ENCODE measurements around the gene ALK. TPM values are rescaled to one million over a fixed set of nuclear protein-coding genes. Genes with fewer than 3 reads are reported as not detected.

ALK gene
- total RNA-seq, 1 donor = under 0.01 TPM

DNA sequence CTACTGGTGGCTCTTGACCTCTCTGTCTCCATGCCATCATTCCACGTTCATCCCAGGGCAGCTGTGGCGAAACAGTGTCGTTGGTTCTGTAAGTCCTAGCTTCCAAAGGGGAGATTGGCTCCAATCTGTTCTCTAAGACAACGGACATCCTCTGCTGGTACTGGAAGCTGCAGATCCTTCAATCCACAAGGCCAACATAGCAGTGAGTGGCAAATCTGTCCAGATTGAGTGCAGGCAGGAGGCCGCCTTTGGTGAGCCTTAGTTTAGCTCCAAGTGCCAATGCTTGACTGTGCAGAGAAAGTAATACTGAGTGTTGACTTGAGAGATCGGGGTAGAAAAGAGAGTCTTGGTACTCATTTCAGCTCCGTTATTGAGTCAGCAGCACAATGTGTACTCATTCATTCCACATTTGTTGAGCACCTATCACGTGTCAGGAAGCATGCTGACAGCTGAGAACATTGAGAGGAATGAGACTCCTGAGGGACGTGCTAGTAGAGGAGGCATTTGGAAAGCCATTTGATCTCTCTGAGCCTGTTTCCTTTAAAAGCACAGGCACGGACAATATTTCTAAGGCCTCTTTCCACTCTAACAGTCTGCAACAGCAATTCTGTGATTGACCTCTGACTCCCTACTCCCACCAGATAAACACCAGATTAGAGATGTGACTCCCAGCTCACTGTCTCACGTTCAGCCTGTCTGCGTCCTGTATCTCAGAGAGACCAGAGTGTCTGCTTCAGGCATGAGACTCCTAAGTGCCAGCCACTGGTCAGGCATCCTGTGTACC is 500.2 kb downstream of the ALK start:
- Histone ChIP-seq H4K20me1 (ENCODE audit: insufficient read depth, low read length) (no peaks in the 10 kb centered on the region), H3K36me3 (ENCODE audit: insufficient read depth, low read length) (no peaks in the 10 kb centered on the region), H3K27ac (ENCODE audit: low read depth, low read length) (no peak overlapping the region), H3K27me3 (ENCODE audit: insufficient read depth, low read length) (peaks cover 27% of the 10 kb centered on the region), H2AFZ (ENCODE audit: low read length) (no peak overlapping the region), H3K79me2 (ENCODE audit: insufficient read depth, low read length) (no peaks in the 10 kb centered on the region), H3K9me3 (ENCODE audit: low read depth, low read length) (no peaks in the 10 kb centered on the region), H3K4me1 (ENCODE audit: insufficient read depth, low read length) (no peaks in the 10 kb centered on the region), H3K4me3 (ENCODE audit: insufficient read depth, low read length) (no peak overlapping the region), H3K4me2 (ENCODE audit: insufficient read depth, low read length) (no peak overlapping the region)
- no peak for DNase-seq (ENCODE audit: insufficient read length, low spot score, missing footprints)
- TF ChIP-seq, protein P1, sequence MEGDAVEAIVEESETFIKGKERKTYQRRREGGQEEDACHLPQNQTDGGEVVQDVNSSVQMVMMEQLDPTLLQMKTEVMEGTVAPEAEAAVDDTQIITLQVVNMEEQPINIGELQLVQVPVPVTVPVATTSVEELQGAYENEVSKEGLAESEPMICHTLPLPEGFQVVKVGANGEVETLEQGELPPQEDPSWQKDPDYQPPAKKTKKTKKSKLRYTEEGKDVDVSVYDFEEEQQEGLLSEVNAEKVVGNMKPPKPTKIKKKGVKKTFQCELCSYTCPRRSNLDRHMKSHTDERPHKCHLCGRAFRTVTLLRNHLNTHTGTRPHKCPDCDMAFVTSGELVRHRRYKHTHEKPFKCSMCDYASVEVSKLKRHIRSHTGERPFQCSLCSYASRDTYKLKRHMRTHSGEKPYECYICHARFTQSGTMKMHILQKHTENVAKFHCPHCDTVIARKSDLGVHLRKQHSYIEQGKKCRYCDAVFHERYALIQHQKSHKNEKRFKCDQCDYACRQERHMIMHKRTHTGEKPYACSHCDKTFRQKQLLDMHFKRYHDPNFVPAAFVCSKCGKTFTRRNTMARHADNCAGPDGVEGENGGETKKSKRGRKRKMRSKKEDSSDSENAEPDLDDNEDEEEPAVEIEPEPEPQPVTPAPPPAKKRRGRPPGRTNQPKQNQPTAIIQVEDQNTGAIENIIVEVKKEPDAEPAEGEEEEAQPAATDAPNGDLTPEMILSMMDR (IDR thresholded peaks at IDR 0.05; ENCODE audit: extremely low read depth, low read depth, low read length) = no peak

DNA sequence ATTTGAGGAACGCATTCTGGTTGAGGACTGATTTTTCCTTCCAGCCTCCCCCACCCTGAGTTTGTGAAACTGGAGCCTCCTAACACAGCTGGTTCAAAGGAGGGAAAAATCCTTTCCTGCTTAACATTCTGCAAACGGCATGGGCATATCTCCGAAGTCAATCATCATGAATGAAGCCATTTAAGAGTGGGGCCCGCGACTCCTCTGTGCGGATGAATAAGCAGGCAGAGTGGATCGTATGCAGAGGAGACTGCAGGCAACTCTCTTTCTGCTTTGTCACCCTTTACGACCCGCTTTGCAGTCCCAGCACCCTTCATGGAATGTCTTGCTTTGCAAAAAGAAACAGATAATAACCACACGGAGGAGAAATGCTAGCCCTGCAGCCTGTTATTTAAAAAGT is 500.9 kb downstream of the ALK start:
- Histone ChIP-seq H3K4me1 (ENCODE audit: insufficient read depth, low read length) (no peaks in the 10 kb centered on the region), H4K20me1 (ENCODE audit: insufficient read depth, low read length) (no peaks in the 10 kb centered on the region), H3K27me3 (ENCODE audit: insufficient read depth, low read length) (peaks cover 27% of the 10 kb centered on the region), H3K4me3 (ENCODE audit: insufficient read depth, low read length) (no peak overlapping the region), H3K27ac (ENCODE audit: low read depth, low read length) (no peak overlapping the region), H2AFZ (ENCODE audit: low read length) (no peak overlapping the region), H3K9me3 (ENCODE audit: low read depth, low read length) (no peaks in the 10 kb centered on the region), H3K79me2 (ENCODE audit: insufficient read depth, low read length) (no peaks in the 10 kb centered on the region), H3K36me3 (ENCODE audit: insufficient read depth, low read length) (no peaks in the 10 kb centered on the region), H3K4me2 (ENCODE audit: insufficient read depth, low read length) (no peak overlapping the region)
- no peak for DNase-seq (ENCODE audit: insufficient read length, low spot score, missing footprints)
- TF ChIP-seq, protein P1 (IDR thresholded peaks at IDR 0.05; ENCODE audit: extremely low read depth, low read depth, low read length) = no peak

DNA sequence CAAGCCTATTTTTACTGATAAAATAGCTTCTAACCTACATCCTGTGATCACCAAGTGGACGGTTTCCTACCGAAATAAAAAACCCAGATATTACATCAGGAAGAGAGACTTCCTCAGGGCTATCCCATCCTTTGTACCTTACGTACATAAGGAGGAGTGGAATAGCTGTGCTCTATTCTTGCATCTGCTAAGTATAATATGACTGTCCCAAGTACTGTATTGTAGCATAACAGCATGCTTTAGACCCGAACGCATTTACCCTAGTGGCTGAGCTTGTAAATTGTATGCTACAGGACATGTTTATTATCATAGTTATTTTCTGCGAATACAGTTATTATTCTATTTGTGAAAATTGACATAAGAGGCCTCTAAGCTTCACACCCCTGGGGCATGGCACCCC is 503.8 kb downstream of the ALK start:
- Histone ChIP-seq H3K4me1 (ENCODE audit: insufficient read depth, low read length) (no peaks in the 10 kb centered on the region), H3K9me3 (ENCODE audit: low read depth, low read length) (no peaks in the 10 kb centered on the region), H3K79me2 (ENCODE audit: insufficient read depth, low read length) (no peaks in the 10 kb centered on the region), H3K36me3 (ENCODE audit: insufficient read depth, low read length) (no peaks in the 10 kb centered on the region), H3K4me3 (ENCODE audit: insufficient read depth, low read length) (no peak overlapping the region), H4K20me1 (ENCODE audit: insufficient read depth, low read length) (no peaks in the 10 kb centered on the region), H3K27ac (ENCODE audit: low read depth, low read length) (no peak overlapping the region), H3K27me3 (ENCODE audit: insufficient read depth, low read length) (peaks cover 27% of the 10 kb centered on the region), H2AFZ (ENCODE audit: low read length) (no peak overlapping the region), H3K4me2 (ENCODE audit: insufficient read depth, low read length) (no peak overlapping the region)
- no peak for DNase-seq (ENCODE audit: insufficient read length, low spot score, missing footprints)
- TF ChIP-seq, protein P1 (IDR thresholded peaks at IDR 0.05; ENCODE audit: extremely low read depth, low read depth, low read length) = no peak

DNA sequence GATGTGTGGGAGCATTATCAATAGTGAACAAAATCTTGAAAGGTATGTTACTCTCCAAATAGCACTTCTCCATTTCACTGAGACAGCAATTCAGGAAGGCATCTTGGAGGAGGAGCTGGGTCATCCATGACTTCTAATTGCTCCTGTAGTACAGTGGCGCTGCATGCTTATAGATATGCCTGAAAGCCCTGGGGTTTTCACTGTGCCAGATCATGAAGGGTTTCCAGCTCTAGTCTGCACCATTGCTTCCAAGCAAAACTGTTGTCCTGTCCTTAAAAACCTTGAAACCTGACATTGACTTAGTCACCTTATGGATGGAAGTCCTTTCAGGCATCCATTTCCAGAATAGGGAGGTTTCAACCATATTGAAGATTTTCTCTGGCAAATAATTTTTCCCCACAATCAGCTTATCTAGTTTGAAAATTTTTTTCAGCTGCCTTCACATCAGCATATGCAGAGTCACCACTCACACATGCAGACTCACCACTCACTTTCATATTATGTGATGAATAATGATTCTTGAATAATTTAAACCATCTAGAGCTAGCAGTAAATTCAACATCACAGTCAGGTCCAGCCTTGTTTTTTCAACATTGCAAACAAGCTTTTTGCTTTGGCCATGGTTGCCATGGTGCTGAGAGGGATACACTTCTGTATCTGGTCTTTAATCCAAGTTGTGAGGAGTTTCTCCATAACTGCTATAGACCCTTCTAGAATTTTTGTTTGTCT is 509.0 kb downstream of the ALK start:
- Histone ChIP-seq H3K4me2 (ENCODE audit: insufficient read depth, low read length) (no peak overlapping the region), H4K20me1 (ENCODE audit: insufficient read depth, low read length) (no peaks in the 10 kb centered on the region), H3K4me1 (ENCODE audit: insufficient read depth, low read length) (no peaks in the 10 kb centered on the region), H3K27me3 (ENCODE audit: insufficient read depth, low read length) (peaks cover under 1% of the 10 kb centered on the region), H3K79me2 (ENCODE audit: insufficient read depth, low read length) (no peaks in the 10 kb centered on the region), H3K36me3 (ENCODE audit: insufficient read depth, low read length) (no peaks in the 10 kb centered on the region), H3K27ac (ENCODE audit: low read depth, low read length) (no peak overlapping the region), H3K9me3 (ENCODE audit: low read depth, low read length) (no peaks in the 10 kb centered on the region), H2AFZ (ENCODE audit: low read length) (no peak overlapping the region), H3K4me3 (ENCODE audit: insufficient read depth, low read length) (no peak overlapping the region)
- no peak for DNase-seq (ENCODE audit: insufficient read length, low spot score, missing footprints)
- TF ChIP-seq, protein P1 (IDR thresholded peaks at IDR 0.05; ENCODE audit: extremely low read depth, low read depth, low read length) = no peak

All from osteoblast (primary cell).